H1 (cell line): ENCODE data around the gene GAS2L1. TPM values are rescaled to one million over a fixed set of nuclear protein-coding genes. Genes with fewer than 3 reads are reported as not detected.

ENCODE experiments used
- ASH2L ChIP-seq: fragments of 200-600, 300-600 bp; sonication (generic); IDR thresholded peaks from one replicate; pipeline ENCODE4 v1.7.1; 2017; ENCODE audit warnings: low read length
- BACH1 ChIP-seq: IDR thresholded peaks from 2 replicates; pipeline ENCODE4 v1.6.1; 2012; ENCODE audit warnings: low read length, improper control_type of control experiment
- CBX5 ChIP-seq: fragments of 300-800, 300-1000 bp; sonication (generic); IDR thresholded peaks from 2 replicates; pipeline ENCODE4 v1.7.1; 2016; ENCODE audit warnings: antibody characterized with exemption, low read length, low read depth
- CTBP2 ChIP-seq: IDR thresholded peaks from 2 replicates; pipeline ENCODE4 v1.7.0; 2011; ENCODE audit warnings: borderline replicate concordance, mild to moderate bottlenecking, moderate library complexity, mixed read lengths, low read length; ENCODE audit not compliant: insufficient read depth, insufficient read length
- FOSL1 ChIP-seq: IDR thresholded peaks from 2 replicates; pipeline ENCODE4 v1.6.1; 2011; ENCODE audit warnings: mild to moderate bottlenecking, low read depth, low read length, moderate library complexity; ENCODE audit not compliant: insufficient read depth
- GABPA ChIP-seq: IDR thresholded peaks from 2 replicates; pipeline ENCODE4 v1.6.1; 2011; ENCODE audit warnings: mild to moderate bottlenecking, low read length, moderate library complexity, borderline replicate concordance; ENCODE audit not compliant: insufficient read depth
- JUN ChIP-seq: IDR thresholded peaks from 2 replicates; pipeline ENCODE4 v1.6.1; 2011; ENCODE audit warnings: low read depth, mild to moderate bottlenecking, improper control_type of control experiment, low read length
- KDM5A ChIP-seq: fragments of 200-600 bp; IDR thresholded peaks from 2 replicates; pipeline ENCODE4 v1.7.1; 2012; ENCODE audit warnings: mild to moderate bottlenecking, low read length, inconsistent platforms, mixed read lengths
- NANOG ChIP-seq: IDR thresholded peaks from 2 replicates; pipeline ENCODE4 v1.6.1; 2011; ENCODE audit warnings: low read length, low read depth, mild to moderate bottlenecking, inconsistent platforms; ENCODE audit not compliant: insufficient read depth, poor library complexity, severe bottlenecking
- PHF8 ChIP-seq: fragments of 200-600 bp; sonication (generic); conservative IDR thresholded peaks from 2 replicates; pipeline ENCODE4 v1.7.1; 2012; ENCODE audit warnings: low read depth, mild to moderate bottlenecking, inconsistent platforms, low read length, moderate library complexity
- RBBP5 ChIP-seq: IDR thresholded peaks from 2 replicates; pipeline ENCODE4 v1.7.1; 2012; ENCODE audit warnings: low read depth, mild to moderate bottlenecking, inconsistent platforms, low read length, moderate library complexity, borderline replicate concordance
- SIRT6 ChIP-seq: IDR thresholded peaks from one replicate; pipeline ENCODE4 v1.7.1; 2012; ENCODE audit warnings: low read length, inconsistent platforms
- SUZ12 ChIP-seq: fragments of 200-600 bp; sonication (generic); IDR thresholded peaks from 2 replicates; pipeline ENCODE4 v1.6.1; 2012; ENCODE audit warnings: mild to moderate bottlenecking, inconsistent platforms, low read length, moderate library complexity, mixed read lengths
- TBP ChIP-seq: IDR thresholded peaks from 2 replicates; pipeline ENCODE4 v1.6.1; 2011; ENCODE audit warnings: low read depth, low read length, improper control_type of control experiment
- TCF12 ChIP-seq: IDR thresholded peaks from 2 replicates; pipeline ENCODE4 v1.6.1; 2011; ENCODE audit warnings: low read depth, mild to moderate bottlenecking, low read length
- TEAD4 ChIP-seq: IDR thresholded peaks from 2 replicates; pipeline ENCODE4 v1.6.1; 2012; ENCODE audit warnings: low read depth, low read length, inconsistent platforms, mixed read lengths
- YY1 ChIP-seq: IDR thresholded peaks from 2 replicates; pipeline ENCODE4 v1.6.1; 2011; ENCODE audit warnings: low read depth, mild to moderate bottlenecking, low read length
- polyA plus RNA-seq, 7 experiments: library from polyadenylated mRNA; depleted of rRNA in 3 of 7; stranded (reverse) in 5 of 7; unstranded in 2 of 7; fragments of >200 nt in 5 of 7; fragments of 200-250 nt in 2 of 7; gene quantifications; 1 replicate in 5 of 7; 2 replicates in 1 of 7; 4 replicates in 1 of 7; pipeline versions ENCODE4 v1.2.1 to v1.2.3, GENCODE V29; 2011 to 2013; ENCODE audit warnings: missing spikeins in 2 of 7, mixed read lengths in 2 of 7
- total RNA-seq: library from RNA; stranded (reverse); fragmentation: NEBNext Ultra II Directional; extraction: Animal tissue kit (Norgen Biotek cat#: 25700); gene quantifications from 2 replicates; pipeline ENCODE4 v1.2.1, GENCODE V29; 2021
- TF ChIP-seq, protein P1 (sequence below): IDR thresholded peaks from 2 replicates; pipeline ENCODE4 v1.6.1; 2012; ENCODE audit warnings: inconsistent platforms
- TF ChIP-seq, protein P2 (sequence below): IDR thresholded peaks from 2 replicates; pipeline ENCODE4 v1.6.1; 2012; ENCODE audit warnings: inconsistent platforms
- TF ChIP-seq, protein P3 (sequence below): IDR thresholded peaks from 2 replicates; pipeline ENCODE4 v1.6.1; 2011; ENCODE audit warnings: low read depth, mild to moderate bottlenecking, low read length; ENCODE audit not compliant: insufficient read depth

The GAS2L1 gene
- total and polyA plus RNA-seq, 2 of the 8 experiments (the other 6 are each of a cell fraction or from before 2014, with no cell fraction given) = 3.6 to 10.1 TPM

DNA sequence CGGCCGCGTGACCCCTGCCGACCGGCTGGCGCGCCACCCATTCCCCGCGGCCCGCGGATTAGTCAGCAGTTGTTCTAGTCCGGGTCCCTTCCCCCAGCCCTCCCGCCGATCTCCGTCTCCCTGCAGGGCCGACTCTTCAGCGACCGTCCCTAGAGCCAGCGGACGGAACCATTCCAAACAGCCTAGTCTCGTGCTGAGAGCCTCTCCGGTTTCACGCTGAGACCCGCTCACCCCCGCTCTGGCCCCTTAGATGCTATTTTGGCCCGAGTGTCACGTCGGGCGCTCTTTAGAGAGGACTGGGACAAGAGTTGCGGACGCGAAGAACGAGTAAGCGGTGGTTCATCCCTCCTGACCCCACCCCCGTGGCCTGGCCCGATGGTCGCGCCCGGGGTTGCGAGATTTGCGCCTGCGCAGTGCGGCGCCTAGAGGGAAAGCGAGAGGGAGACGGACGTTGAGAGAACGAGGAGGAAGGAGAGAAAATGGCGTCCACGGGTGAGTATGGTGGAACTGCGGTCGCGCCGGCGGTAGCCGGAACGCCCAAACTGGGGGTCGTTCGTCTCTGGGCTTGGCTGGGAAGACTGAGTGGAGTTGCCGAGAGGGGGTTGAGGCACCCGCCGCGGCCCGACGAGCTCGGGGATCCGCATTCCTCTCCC is 38.5 kb upstream of the GAS2L1 start, which contains the start of the genes EWSR1 and RHBDD3 (continued):
- TF ChIP-seq BACH1 (peak; percentile 93), CBX5 (no peak), GABPA (no peak), YY1 (peak; percentile 95), PHF8 (peak; percentile 82; the same call in 1 of the 2 replicates), JUN (no peak), SUZ12 (no peak), NANOG (no peak), TEAD4 (peak; percentile 45; the same call in 1 of the 2 replicates), TBP (peak; percentile 89), CTBP2 (no peak), RBBP5 (peak; percentile 80; the same call in 1 of the 2 replicates), KDM5A (no peak), SIRT6 (no peak), FOSL1 (no peak), ASH2L (peak; percentile 86), TCF12 (no peak)
- TF ChIP-seq, protein P1, sequence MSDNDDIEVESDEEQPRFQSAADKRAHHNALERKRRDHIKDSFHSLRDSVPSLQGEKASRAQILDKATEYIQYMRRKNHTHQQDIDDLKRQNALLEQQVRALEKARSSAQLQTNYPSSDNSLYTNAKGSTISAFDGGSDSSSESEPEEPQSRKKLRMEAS = peak; percentile 78
- TF ChIP-seq, protein P2, sequence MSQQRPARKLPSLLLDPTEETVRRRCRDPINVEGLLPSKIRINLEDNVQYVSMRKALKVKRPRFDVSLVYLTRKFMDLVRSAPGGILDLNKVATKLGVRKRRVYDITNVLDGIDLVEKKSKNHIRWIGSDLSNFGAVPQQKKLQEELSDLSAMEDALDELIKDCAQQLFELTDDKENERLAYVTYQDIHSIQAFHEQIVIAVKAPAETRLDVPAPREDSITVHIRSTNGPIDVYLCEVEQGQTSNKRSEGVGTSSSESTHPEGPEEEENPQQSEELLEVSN = no peak
- TF ChIP-seq, protein P3, sequence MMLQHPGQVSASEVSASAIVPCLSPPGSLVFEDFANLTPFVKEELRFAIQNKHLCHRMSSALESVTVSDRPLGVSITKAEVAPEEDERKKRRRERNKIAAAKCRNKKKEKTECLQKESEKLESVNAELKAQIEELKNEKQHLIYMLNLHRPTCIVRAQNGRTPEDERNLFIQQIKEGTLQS = no peak
